ENCODE data around the gene YES1. TPM values are rescaled to one million over a fixed set of nuclear protein-coding genes. Genes with fewer than 3 reads are reported as not detected.

YES1 gene
- 68.7 and 71.1 TPM in 2 replicates for total RNA-seq

DNA sequence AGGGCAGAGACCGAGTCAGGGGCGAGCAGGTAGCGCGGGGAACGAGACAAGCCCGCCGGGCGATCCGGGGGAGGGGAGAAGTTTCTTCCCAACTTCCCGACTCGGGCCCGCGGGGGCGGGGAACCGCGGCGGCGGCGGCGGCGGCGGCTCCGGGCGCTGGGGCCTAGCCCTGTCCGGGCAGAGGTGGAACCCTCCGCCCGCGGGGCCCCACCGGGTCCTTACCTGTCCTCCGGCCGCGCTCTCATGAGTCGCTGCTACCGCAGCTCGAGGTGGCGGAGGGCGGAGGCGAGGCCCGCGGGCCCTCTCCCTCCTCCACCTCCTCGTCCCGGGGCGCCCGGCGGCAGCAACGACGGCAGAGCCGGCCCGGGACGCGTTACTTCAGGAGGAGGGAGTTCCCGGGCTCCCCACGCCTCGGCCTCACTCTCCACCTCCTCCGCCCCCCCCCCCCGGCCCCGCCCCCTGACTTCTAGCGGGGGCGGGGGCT is at the start of gene YES1:
Gene YES1 (minus strand): TSS at position 351 of the 484 bp plus-strand sequence. CDS start 55,415 bp downstream, outside the sequence.

DNA sequence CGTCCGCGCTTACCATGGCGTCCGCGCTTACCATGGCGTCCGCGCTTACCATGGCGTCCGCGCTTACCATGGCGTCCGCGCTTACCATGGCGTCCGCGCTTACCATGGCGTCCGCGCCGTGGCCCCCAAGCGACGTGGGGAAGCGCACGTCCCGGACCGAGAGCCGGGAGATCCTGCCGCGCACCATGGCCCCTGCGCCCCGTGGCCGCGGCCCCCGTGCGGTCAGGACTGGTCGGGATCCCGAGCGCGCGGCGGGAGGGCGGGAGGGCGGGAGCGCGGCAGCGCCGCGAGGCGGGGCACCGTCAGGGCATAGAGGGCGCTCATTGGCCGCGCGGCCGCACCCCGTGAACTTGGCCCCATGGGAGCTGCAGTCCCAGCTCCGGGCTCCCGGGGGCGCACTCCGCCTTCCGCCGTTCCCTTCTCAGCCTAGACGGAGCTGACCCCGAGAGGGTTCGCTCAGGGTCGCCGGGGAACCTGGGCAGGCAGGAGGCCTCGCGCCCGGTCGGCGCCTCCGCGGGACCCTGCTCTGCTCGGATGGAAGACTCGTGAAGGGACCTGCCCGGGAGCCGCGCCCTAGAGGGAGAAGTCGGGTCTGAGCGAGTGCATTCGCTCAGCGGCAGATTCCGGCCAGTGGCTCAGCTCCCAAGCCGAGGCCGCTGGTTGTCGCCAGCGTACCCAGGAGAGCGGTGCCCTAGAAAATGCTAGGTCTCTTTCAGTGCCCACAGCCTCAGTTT is 99.5 kb downstream of the YES1 start, which contains the start of gene ENOSF1:
Gene ENOSF1 (minus strand): TSS at position 230 of the 734 bp plus-strand sequence. CDS start 43 bp downstream, at position 187.

Other genes starting within 250 kb of the YES1 start
- gene CETN1, start 231.9 kb downstream of the YES1 start, total RNA-seq = not detected in 2 replicates
- 0.13 TPM in 1 of 2 replicates, not detected in the other for gene CLUL1, start 215.3 kb downstream of the YES1 start, total RNA-seq
- gene TYMS, start 154.6 kb downstream of the YES1 start, total RNA-seq = 16.1 and 22.9 TPM in 2 replicates
- gene ENOSF1, start 99.6 kb downstream of the YES1 start, total RNA-seq = 32.0 and 62.7 TPM in 2 replicates
- not detected in 2 replicates for gene ADCYAP1, start 92.6 kb upstream of the YES1 start, total RNA-seq

Measured in smooth muscle cell of the pulmonary artery (primary cell).